ENCODE measurements around the gene SLC17A4. TPM values are rescaled to one million over a fixed set of nuclear protein-coding genes. Genes with fewer than 3 reads are reported as not detected.

The SLC17A4 gene
- total and polyA plus RNA-seq, 11 donors, result 0.04 TPM; not detected in 10

Other genes starting within 250 kb of the SLC17A4 start
- gene SCGN, start 102.5 kb upstream of the SLC17A4 start, total RNA-seq, result 10 to 100 TPM in 1 of 9 donors, 1 to 10 TPM in 3, under 1 TPM in 2, not detected in 3; 0.27 to 12.0 (median 1.1) TPM
- gene SCGN, start 102.5 kb upstream of the SLC17A4 start, polyA plus RNA-seq, result 1 to 10 TPM; 1.2 to 1.6 TPM
- gene SLC17A1, start 77.3 kb downstream of the SLC17A4 start, total RNA-seq, result not detected
- gene SLC17A1, start 77.3 kb downstream of the SLC17A4 start, polyA plus RNA-seq, result not detected
- gene SLC17A3, start 119.5 kb downstream of the SLC17A4 start, total RNA-seq, result not detected
- not detected for gene SLC17A3, start 119.5 kb downstream of the SLC17A4 start, polyA plus RNA-seq
- gene SLC17A2, start 175.9 kb downstream of the SLC17A4 start, total RNA-seq, result not detected
- gene SLC17A2, start 175.9 kb downstream of the SLC17A4 start, polyA plus RNA-seq, result not detected
- gene TRIM38, start 208.1 kb downstream of the SLC17A4 start, total RNA-seq, result 1 to 10 TPM; 1.9 to 8.4 (median 2.6) TPM
- 1 to 10 TPM; 1.5 to 1.9 TPM for gene TRIM38, start 208.1 kb downstream of the SLC17A4 start, polyA plus RNA-seq